K562 (cell line): ENCODE measurements around the gene LMNTD2. TPM values are rescaled to one million over a fixed set of nuclear protein-coding genes. Genes with fewer than 3 reads are reported as not detected.

Source experiments
- CREB3 ChIP-seq: fragments of 450-650 bp; conservative IDR thresholded peaks from 2 replicates; pipeline ENCODE4 v1.6.1; 2016; ENCODE audit warnings: missing genetic modification characterization, low read depth, mild to moderate bottlenecking, missing compliant biosample characterization, moderate library complexity
- HNRNPK ChIP-seq: fragments of 200-400 bp; formaldehyde crosslinking; IDR thresholded peaks from one replicate; pipeline ENCODE4 v1.6.1; 2018; ENCODE audit warnings: mild to moderate bottlenecking, low read depth, low read length; ENCODE audit not compliant: poor library complexity, severe bottlenecking
- IFI16 ChIP-seq: fragments of 250-450 bp; sonication (Bioruptor Pico); IDR thresholded peaks from 2 replicates; pipeline ENCODE4 v2.1.2; 2022; ENCODE audit warnings: mild to moderate bottlenecking, inconsistent platforms
- IRF9 ChIP-seq: fragments of 450-650 bp; IDR thresholded peaks from 2 replicates; pipeline ENCODE4 v1.6.1; 2016; ENCODE audit warnings: missing biosample characterization, missing genetic modification characterization
- MTF1 ChIP-seq: fragments of 250-450 bp; sonication (Bioruptor Pico); IDR thresholded peaks from 2 replicates; pipeline ENCODE4 v1.9.0; 2021; ENCODE audit warnings: moderate library complexity, mild to moderate bottlenecking, inconsistent platforms, borderline replicate concordance
- NFXL1 ChIP-seq: fragments of 450-650 bp; formaldehyde crosslinking; IDR thresholded peaks from 2 replicates; pipeline ENCODE4 v1.4.0; 2021; ENCODE audit warnings: mild to moderate bottlenecking
- SMARCA5 ChIP-seq: fragments of 450-650 bp; IDR thresholded peaks from 2 replicates; pipeline ENCODE4 v1.6.1; 2016
- SOX6 ChIP-seq: fragments of 450-650 bp; IDR thresholded peaks from 2 replicates; pipeline ENCODE4 v1.6.1; 2014; ENCODE audit warnings: mild to moderate bottlenecking
- TCF3 ChIP-seq: sonication (generic); formaldehyde crosslinking; IDR thresholded peaks from 2 replicates; pipeline ENCODE4 v1.4.0; 2020; ENCODE audit warnings: mild to moderate bottlenecking, missing genetic modification reagents
- ZNF586 ChIP-seq: fragments of 450-650 bp; formaldehyde crosslinking; conservative IDR thresholded peaks from 2 replicates; pipeline ENCODE4 v1.4.0; 2020; ENCODE audit warnings: mild to moderate bottlenecking, moderate library complexity
- ZNF717 ChIP-seq: fragments of 250-450 bp; sonication (Bioruptor Pico); IDR thresholded peaks from 2 replicates; pipeline ENCODE4 v1.5.0; 2021
- polyA plus RNA-seq, 8 experiments: library from polyadenylated mRNA; depleted of rRNA in 4 of 8; stranded (reverse) in 5 of 8; unstranded in 3 of 8; fragments of >200 nt; fragmentation: Nextera tagmentation in 2 of 8; fragmentation: Illumina TruSeq in 1 of 8; extraction: Ambion mirVana in 2 of 8; extraction: Trizol in 1 of 8; gene quantifications; 2 replicates each; pipeline versions ENCODE4 v1.2.1 to v1.2.3, GENCODE V29; 2011 to 2014; ENCODE audit warnings: inconsistent platforms in 1 of 8, missing spikeins in 1 of 8
- total RNA-seq, 7 experiments: library from RNA; depleted of rRNA in 6 of 7; stranded (reverse); fragments of >200 nt in 6 of 7; fragmentation: Illumina TruSeq in 2 of 7; extraction: Trizol in 2 of 7; gene quantifications; 2 replicates each; pipeline versions ENCODE4 v1.2.1 to v1.2.3, GENCODE V29; 2011 to 2021; ENCODE audit warnings: low replicate concordance in 1 of 7
- TF ChIP-seq, protein P1 (sequence below): fragments of 250-450 bp; sonication (Bioruptor Pico); IDR thresholded peaks from 2 replicates; pipeline ENCODE4 v1.4.0; 2020; ENCODE audit warnings: mild to moderate bottlenecking, moderate library complexity
- TF ChIP-seq, protein P2 (sequence below): sonication (generic); formaldehyde crosslinking; IDR thresholded peaks from 2 replicates; pipeline ENCODE4 v1.8.0; 2023; ENCODE audit warnings: mild to moderate bottlenecking, missing genetic modification reagents
- TF ChIP-seq, protein P3 (sequence below), 2 experiments: fragments of 450-650 bp in 1 of 2; sonication (generic) in 1 of 2; formaldehyde crosslinking in 1 of 2; IDR thresholded peaks in 1 of 2; conservative IDR thresholded peaks in 1 of 2; 2 replicates each; pipeline versions ENCODE4 v1.6.1 to v1.8.1; 2016 to 2023; ENCODE audit warnings: mild to moderate bottlenecking in 2 of 2, moderate library complexity in 2 of 2, inconsistent platforms in 1 of 2, missing genetic modification reagents in 1 of 2

The LMNTD2 gene
- total and polyA plus RNA-seq, 9 of the 15 experiments (the other 6 are each of a cell fraction or from before 2014, with no cell fraction given): 0.48 to 4.2 (median 1.5) TPM; not detected in 3

DNA sequence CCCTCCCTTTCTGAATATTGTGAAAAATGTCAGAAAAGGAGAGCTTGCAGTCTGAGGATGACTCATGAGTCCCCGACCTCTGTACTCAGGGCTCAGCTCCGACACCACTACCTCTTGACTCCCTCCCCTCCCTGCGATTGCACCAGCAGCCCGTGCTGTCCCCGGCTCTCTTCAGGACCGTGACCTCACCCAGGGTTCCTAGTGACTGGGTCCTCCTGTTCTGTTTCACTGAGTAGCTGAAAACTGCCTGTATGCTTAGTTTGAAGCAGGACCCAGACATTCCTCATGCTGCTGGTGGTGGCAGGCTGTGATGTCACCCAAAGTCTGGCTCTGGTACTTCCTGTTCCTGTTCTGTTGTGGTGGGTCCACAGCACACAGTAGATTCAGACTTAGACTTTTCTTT is 27.4 kb upstream of the LMNTD2 start (continued):
- no peak for TF ChIP-seq ZNF586 (CRISPR knock-in tag)
- no peak for TF ChIP-seq MTF1
- no peak for TF ChIP-seq NFXL1
- TF ChIP-seq SMARCA5: no peak; the same call in 1 of the 2 replicates
- TF ChIP-seq IFI16: no peak
- no peak for TF ChIP-seq HNRNPK
- TF ChIP-seq CREB3 (tag): no peak
- TF ChIP-seq, protein P1, sequence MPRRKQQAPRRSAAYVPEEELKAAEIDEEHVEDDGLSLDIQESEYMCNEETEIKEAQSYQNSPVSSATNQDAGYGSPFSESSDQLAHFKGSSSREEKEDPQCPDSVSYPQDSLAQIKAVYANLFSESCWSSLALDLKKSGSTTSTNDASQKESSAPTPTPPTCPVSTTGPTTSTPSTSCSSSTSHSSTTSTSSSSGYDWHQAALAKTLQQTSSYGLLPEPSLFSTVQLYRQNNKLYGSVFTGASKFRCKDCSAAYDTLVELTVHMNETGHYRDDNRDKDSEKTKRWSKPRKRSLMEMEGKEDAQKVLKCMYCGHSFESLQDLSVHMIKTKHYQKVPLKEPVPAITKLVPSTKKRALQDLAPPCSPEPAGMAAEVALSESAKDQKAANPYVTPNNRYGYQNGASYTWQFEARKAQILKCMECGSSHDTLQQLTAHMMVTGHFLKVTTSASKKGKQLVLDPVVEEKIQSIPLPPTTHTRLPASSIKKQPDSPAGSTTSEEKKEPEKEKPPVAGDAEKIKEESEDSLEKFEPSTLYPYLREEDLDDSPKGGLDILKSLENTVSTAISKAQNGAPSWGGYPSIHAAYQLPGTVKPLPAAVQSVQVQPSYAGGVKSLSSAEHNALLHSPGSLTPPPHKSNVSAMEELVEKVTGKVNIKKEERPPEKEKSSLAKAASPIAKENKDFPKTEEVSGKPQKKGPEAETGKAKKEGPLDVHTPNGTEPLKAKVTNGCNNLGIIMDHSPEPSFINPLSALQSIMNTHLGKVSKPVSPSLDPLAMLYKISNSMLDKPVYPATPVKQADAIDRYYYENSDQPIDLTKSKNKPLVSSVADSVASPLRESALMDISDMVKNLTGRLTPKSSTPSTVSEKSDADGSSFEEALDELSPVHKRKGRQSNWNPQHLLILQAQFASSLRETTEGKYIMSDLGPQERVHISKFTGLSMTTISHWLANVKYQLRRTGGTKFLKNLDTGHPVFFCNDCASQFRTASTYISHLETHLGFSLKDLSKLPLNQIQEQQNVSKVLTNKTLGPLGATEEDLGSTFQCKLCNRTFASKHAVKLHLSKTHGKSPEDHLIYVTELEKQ (CRISPR knock-in tag): no peak
- TF ChIP-seq, protein P2, sequence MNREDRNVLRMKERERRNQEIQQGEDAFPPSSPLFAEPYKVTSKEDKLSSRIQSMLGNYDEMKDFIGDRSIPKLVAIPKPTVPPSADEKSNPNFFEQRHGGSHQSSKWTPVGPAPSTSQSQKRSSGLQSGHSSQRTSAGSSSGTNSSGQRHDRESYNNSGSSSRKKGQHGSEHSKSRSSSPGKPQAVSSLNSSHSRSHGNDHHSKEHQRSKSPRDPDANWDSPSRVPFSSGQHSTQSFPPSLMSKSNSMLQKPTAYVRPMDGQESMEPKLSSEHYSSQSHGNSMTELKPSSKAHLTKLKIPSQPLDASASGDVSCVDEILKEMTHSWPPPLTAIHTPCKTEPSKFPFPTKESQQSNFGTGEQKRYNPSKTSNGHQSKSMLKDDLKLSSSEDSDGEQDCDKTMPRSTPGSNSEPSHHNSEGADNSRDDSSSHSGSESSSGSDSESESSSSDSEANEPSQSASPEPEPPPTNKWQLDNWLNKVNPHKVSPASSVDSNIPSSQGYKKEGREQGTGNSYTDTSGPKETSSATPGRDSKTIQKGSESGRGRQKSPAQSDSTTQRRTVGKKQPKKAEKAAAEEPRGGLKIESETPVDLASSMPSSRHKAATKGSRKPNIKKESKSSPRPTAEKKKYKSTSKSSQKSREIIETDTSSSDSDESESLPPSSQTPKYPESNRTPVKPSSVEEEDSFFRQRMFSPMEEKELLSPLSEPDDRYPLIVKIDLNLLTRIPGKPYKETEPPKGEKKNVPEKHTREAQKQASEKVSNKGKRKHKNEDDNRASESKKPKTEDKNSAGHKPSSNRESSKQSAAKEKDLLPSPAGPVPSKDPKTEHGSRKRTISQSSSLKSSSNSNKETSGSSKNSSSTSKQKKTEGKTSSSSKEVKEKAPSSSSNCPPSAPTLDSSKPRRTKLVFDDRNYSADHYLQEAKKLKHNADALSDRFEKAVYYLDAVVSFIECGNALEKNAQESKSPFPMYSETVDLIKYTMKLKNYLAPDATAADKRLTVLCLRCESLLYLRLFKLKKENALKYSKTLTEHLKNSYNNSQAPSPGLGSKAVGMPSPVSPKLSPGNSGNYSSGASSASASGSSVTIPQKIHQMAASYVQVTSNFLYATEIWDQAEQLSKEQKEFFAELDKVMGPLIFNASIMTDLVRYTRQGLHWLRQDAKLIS (CRISPR knock-in tag): no peak
- TF ChIP-seq IRF9 (tag): no peak
- no peak for TF ChIP-seq SOX6
- no peak for TF ChIP-seq ZNF717 (CRISPR knock-in tag)
- TF ChIP-seq, protein P3, sequence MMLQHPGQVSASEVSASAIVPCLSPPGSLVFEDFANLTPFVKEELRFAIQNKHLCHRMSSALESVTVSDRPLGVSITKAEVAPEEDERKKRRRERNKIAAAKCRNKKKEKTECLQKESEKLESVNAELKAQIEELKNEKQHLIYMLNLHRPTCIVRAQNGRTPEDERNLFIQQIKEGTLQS (IDR thresholded peaks at IDR 0.05): peak; percentile 95
- TF ChIP-seq, protein P3 (CRISPR knock-in tag; conservative IDR thresholded peaks at IDR 0.05): no peak
- no peak for TF ChIP-seq TCF3 (CRISPR knock-in tag)
